CD4-positive, alpha-beta T cell treated with Interleukin-4 for 1 hour (primary cell): Measurements from ENCODE around the gene TANGO6.

ENCODE experiments used
- DNase-seq, 2 donors: peaks; one replicate each; pipeline ENCODE4 v3.0.0-alpha.2; 2020 to 2022

Gene TANGO6

DNA sequence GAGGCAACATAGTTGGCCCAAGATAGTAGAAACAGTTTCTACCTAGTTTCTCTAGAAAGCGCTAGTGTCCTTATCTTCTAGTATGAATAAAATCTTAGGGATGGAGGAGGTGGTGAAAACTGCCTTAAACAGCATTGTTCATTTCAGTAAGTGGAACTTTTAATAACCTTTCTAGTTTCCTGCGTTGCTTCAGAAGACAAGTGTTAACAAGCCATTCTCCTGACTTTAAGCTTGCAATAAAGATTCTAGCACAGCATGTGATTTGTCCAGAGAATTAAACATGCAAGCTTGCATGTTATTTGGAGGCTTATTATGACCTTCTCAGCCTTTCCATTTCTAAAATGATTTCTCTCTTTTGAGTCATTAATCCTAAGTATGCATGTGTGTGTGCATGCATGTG, 72.3 kb downstream of the TANGO6 start:
- no peak for DNase-seq

- no peak for DNase-seq
Observed at GRCh38 chr16:68917541-68917940, 74.2 kb downstream of the TANGO6 start.

GRCh38 chr16:68920349-68920748, 77.0 kb downstream of the TANGO6 start:
- no peak for DNase-seq

GRCh38 chr16:68921637-68922036, 78.3 kb downstream of the TANGO6 start:
- no peak for DNase-seq

DNA sequence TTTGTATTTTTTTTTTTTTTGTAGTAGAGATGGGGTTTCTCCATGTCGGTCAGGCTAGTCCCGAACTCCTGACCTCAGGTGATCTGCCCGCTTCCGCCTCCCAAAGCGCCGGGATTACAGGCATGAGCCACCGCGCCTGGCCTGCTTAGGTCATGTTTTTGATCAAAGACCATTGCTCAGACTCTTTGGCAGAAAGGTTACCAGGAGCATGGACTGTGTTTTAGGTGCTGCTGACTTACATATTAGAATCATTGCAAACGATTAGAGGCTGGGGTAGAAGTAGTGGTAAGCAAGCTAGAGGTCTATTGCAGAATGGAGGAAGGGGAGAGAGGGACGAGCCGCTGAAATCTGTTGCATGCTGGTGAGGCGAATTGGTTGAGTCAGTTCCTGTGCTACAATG, 79.8 kb downstream of the TANGO6 start:
- no peak for DNase-seq

- no peak for DNase-seq
Observed at GRCh38 chr16:68927018-68927417, 83.7 kb downstream of the TANGO6 start.

DNA sequence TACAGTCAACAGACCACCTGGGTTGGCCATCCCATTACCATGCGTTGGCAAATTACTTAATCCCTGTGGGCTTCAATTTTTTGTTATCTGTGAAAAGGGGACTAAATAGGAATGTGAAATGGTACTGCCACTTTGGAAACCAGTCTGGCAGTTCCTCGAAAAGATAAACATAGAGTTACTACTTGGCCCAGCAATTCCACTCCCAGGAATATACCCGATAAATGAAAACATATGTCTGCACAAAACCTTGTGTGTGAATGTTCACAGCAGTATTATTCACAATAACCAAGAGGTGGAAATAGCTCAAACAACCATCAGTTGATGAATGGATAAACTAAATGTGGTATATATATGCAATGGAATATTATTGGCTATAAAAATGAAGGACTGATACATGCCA, 87.9 kb downstream of the TANGO6 start:
- no peak for DNase-seq

DNA sequence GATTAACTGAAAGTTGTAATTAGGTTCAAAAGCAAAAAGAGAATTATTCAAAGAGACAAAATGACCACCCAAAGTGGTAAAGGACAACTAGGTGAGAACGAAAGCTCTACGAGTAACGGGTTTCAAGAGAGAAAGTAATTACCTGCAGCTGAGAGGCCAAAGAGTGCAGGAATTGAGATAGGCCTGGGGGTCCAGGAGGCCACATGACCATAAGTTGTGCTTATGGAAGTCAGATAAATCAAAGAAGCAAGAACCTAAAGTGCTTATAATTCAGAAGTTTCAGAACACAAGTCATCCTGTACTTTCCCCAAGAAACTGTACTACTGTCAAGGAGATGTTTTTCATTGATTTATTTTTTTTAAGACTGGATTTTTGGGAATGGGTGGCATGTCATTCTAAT, 91.1 kb downstream of the TANGO6 start:
- no peak for DNase-seq

GRCh38 chr16:68935008-68935407, 91.7 kb downstream of the TANGO6 start:
- no peak for DNase-seq

GRCh38 chr16:68936736-68937631, 93.7 kb downstream of the TANGO6 start:
- no peak for DNase-seq

DNA sequence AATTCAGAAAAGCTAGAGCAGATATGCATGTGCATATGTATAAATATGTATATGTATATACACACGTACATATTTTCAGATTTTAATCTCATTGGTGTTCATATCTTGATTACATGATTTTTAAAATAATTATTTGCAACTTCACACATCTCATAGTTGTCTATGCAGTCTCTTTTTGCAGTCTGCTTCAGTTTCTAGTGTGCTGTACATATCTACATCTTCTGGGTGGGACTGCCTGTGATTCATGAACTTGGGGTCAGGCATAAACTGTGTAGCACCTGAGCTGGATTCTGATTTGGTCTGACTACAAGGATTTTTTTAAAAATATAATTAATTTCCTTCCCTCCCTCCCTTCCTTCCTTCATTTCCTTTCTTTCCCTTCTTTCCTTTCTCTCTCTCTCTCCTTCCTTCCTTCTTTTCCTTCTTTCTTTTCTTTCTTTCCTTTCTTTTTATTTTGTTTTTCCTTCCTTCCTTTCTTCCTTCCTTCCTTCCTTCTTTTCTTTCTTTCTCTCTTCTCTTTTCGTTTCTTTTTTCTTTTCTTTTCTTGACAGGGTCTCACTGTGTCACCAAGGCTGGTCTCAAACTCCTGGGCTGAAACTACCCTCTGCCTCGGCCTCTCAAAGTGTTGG, 96.5 kb downstream of the TANGO6 start:
- DNase-seq: no peak

- DNase-seq: no peak
Observed at GRCh38 chr16:68940816-68941215, 97.5 kb downstream of the TANGO6 start.

- DNase-seq: no peak
Observed at GRCh38 chr16:68943961-68944360, 100.6 kb downstream of the TANGO6 start.

- DNase-seq: no peak
Observed at GRCh38 chr16:68948230-68948910, 105.0 kb downstream of the TANGO6 start.

- no peak for DNase-seq
Observed at GRCh38 chr16:68951991-68952877, 108.9 kb downstream of the TANGO6 start.

DNA sequence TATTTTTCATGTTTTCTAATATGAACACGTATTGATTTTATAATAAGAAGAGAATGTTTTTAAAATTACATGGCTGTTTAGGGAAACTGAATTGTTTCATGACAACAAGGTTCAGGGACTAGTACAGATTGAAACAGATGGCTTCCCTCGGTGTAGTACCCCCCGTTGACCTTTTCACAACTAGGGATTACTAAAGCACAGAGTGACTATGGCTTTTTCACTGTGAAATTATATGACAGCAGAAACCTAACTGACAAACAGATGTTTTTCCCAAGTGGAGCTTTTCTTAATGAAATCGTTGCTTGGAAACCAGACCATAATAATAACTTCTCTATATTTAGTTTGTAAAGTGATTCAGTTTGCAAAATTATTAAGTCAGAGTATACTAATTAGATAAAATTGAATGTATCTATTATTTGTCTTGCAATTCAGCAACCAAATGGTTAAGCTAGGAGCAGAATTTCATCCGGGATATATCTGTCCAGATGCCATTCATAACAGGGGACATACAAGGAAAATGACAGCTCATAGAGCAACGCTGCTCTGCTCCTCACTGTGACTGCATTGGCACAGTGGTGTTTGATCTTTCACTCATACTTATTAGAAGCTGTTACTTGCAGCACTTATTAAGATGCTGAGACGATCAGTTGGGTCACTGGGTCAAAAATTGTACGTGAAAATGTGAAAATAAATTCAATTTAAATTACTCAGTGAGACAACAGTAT, 111.7 kb downstream of the TANGO6 start:
- DNase-seq: no peak

DNA sequence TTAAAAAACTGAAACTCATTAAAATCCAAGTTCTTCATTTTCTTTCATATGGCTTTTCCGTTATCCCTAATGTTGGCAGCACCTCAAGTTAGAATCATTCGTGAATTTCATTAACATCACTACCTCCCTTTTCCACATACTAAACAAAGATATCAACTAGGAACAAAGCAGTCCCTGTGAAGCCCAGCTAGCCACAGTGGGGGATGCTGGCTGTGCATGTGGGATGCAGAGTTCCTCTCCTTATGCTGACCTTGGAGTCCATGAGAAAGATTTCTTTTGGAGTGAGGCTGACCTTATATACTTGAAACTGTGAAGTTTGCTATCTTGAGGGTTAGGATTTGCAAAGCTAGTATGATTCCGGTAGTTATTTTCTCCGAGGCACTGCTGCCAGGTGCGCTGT, 117.6 kb downstream of the TANGO6 start:
- DNase-seq: no peak

DNA sequence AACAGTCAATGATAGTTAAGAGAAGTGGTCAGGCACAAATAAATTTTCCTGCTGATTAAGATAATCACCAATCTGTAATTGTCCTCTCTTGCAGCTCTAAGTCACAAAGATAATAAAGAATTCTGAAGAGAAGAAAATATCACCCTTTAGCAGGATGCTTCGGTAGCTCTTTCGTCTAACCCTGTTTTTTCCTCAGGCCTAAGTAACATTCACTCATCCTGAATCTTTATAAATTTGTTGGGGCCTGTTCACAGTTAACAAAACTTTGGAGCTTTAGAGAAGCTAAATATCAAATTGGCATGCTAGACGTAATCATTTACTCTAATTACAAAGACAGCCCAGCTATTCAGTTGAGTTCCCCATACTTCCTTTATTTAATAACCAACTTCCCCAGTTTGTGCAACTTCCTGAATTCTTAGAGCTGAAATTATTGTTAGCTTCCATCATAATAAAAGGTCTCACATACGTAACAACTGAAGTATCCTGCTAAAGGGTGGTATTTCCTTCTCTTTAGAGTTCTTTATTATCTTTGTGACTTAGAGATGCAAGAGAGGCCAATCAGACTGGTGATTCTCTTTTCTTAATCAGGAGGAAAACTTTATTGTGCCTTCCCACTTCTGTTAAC, 118.6 kb downstream of the TANGO6 start:
- DNase-seq: peak in 1 of 2 donors; percentile 1

GRCh38 chr16:68969338-68969737, 126.0 kb downstream of the TANGO6 start:
- no peak for DNase-seq

DNA sequence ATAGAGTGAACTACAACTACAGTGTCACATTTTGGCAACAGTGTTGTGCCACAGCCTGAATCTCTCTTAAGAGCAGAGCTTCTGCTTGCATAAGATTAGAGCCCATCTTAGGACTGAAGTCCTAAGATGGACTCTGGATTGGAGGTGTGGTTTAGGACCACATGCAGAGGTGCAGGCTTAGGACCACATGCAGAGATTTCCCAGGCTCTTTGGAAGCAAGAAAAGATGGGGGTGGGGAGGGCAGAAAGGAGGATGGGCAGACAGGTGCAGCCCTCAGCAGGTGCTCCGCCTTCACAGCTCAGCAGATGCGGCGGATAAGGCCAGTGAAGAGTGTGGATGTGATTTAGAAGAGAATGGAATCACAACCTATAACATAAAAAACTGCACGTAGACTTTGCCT, 128.7 kb downstream of the TANGO6 start:
- DNase-seq: no peak

DNA sequence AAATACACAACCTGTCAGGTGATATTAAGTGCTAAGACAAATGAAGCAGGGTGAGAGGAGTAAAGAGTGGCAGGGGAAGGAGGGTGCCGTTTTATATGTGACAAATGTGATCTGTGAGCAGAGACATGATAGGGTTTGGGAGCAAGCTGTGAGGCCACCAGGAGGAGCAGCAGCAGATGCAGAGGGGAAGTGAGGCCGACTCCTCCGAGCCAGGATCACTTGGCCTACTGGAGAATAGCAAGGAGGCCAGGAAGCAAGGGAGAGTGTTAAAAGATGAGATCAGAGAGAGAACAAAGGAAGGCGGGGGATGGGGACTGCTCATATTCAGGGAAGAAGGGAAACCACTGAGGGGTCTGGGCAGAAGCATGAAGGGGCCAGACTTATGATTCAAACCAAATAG, 129.4 kb downstream of the TANGO6 start:
- DNase-seq: no peak
